Stomach (tissue), 9 donors: ENCODE measurements around the gene DOCK4. TPM values are rescaled to one million over a fixed set of nuclear protein-coding genes. Genes with fewer than 3 reads are reported as not detected.
A peak's percentile ranks its signal among the peaks of the same experiment; 100 is the strongest.

Source experiments
- DNase-seq, 2 donors: peaks; one replicate each; pipeline versions ENCODE4 v3.0.0 to v3.0.0-alpha.2; 2013 to 2019
- H3K27ac ChIP-seq, 5 donors: fragments of 200-600 bp in 4 of 5; sonication (generic) in 4 of 5; one replicate each; pipeline ENCODE4 v1.5.1; 2013 to 2019; ENCODE audit warnings: mild to moderate bottlenecking in 1 of 5, moderate library complexity in 1 of 5
- H3K27me3 ChIP-seq, 3 donors: fragments of 200-600 bp; sonication (generic); one replicate each; pipeline ENCODE4 v1.5.1; 2017 to 2019; ENCODE audit warnings: mixed run types in 1 of 3
- H3K36me3 ChIP-seq, 4 donors: fragments of 200-600 bp; sonication (generic); 1 replicate in 3 of 4; 2 replicates in 1 of 4; pipeline ENCODE4 v1.5.1; 2016 to 2019
- H3K4me1 ChIP-seq, 4 donors: fragments of 200-600 bp; sonication (generic); one replicate each; pipeline ENCODE4 v1.5.1; 2016 to 2019
- H3K4me3 ChIP-seq, 4 donors: fragments of 200-600 bp; sonication (generic) in 3 of 4; one replicate each; pipeline ENCODE4 v1.5.1; 2016 to 2019; ENCODE audit warnings: mild to moderate bottlenecking in 1 of 4
- H3K9me3 ChIP-seq, 4 donors: fragments of 200-600 bp; sonication (generic); one replicate each; pipeline ENCODE4 v1.5.1; 2016 to 2019
- EP300 ChIP-seq: sonication (generic); formaldehyde crosslinking; IDR thresholded peaks from one replicate; pipeline ENCODE4 v1.6.1; 2017; ENCODE audit warnings: antibody characterized with exemption
- POLR2A ChIP-seq, 4 donors: fragments of 450-650 bp; IDR thresholded peaks; one replicate each; pipeline ENCODE4 v1.6.1; 2016; ENCODE audit warnings: antibody characterized with exemption in 4 of 4, control low read depth in 2 of 4, mild to moderate bottlenecking in 1 of 4, moderate library complexity in 1 of 4
- POLR2AphosphoS5 ChIP-seq, 3 donors: sonication (generic); formaldehyde crosslinking; IDR thresholded peaks; one replicate each; pipeline ENCODE4 v1.6.1; 2016; ENCODE audit warnings: antibody characterized with exemption in 3 of 3
- WGBS, 5 donors: extraction: QIAGEN DNeasy Blood & Tissue Kit in 3 of 5; methylation state at CpG; one replicate each; pipeline versions ENCODE4 v1.1.5 to v1.1.7; 2013 to 2018; 5-methylcytosine and 5-hydroxymethylcytosine counted together
- intact Hi-C: fragments of 100-400 bp; cut with DNase I; formaldehyde crosslinking; loops from one replicate; pipeline ENCODE4 v1.15.1; 2023; ENCODE audit warnings: low total_unique reads
- polyA plus RNA-seq, 3 donors: library from polyadenylated mRNA; stranded (reverse); fragments of 200-250 nt; gene quantifications; one replicate each; pipeline ENCODE4 v1.2.3, GENCODE V29; 2013
- total RNA-seq, 5 donors: library from RNA; depleted of rRNA; stranded (reverse); fragments of >200 nt; gene quantifications; one replicate each; pipeline versions ENCODE4 v1.1.0 to v1.2.3, GENCODE V29; 2014 to 2016
- TF ChIP-seq, protein P1 (sequence below), 7 experiments: fragments of 450-650 bp in 4 of 7; fragments of 200-600 bp in 3 of 7; sonication (generic) in 3 of 7; IDR thresholded peaks; one replicate each; pipeline ENCODE4 v1.5.1; 2016 to 2019; ENCODE audit warnings: antibody characterized with exemption in 7 of 7, control low read depth in 2 of 7, mild to moderate bottlenecking in 1 of 7
- donor health status: healthy with polysubstance abuse.
- donor health status: Bipolar disorder and iron deficiency.
- donor health status: healthy.

DOCK4 gene
- total and polyA plus RNA-seq, 8 donors: 1.1 to 54.9 (median 16.4) TPM

DNA sequence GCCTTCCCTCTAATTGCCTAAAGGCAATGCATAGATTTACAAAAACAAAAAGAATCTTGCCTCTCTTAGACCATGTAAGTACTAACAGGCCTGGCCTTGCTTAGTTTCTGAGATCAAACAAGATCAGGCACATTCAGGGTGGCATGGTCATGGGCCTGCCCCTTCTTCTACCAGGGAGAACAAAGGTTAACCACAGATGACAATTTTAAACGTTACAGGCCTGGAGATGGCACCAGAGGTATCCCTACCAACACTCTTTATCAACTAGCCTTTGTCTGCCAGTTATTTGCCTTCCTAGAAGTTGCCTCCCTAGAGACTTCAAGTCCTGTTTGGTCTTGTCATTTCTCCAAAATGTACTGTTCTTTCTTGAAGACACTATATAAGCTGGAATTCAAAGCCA is 252.6 kb downstream of the DOCK4 start:
- peaks cover 0 to 4% (median 0%) of the 10 kb centered on the region in 4 donors for H3K4me1 ChIP-seq
- intact Hi-C loops: no loop called here
- H3K27ac ChIP-seq: no peak overlapping the region
- peak in 1 of 2 donors; percentile 21 for DNase-seq
- TF ChIP-seq POLR2AphosphoS5 (IDR thresholded peaks at IDR 0.05) (no peak), POLR2A (IDR thresholded peaks at IDR 0.05) (no peak), EP300 (no peak)
- TF ChIP-seq, protein P1, sequence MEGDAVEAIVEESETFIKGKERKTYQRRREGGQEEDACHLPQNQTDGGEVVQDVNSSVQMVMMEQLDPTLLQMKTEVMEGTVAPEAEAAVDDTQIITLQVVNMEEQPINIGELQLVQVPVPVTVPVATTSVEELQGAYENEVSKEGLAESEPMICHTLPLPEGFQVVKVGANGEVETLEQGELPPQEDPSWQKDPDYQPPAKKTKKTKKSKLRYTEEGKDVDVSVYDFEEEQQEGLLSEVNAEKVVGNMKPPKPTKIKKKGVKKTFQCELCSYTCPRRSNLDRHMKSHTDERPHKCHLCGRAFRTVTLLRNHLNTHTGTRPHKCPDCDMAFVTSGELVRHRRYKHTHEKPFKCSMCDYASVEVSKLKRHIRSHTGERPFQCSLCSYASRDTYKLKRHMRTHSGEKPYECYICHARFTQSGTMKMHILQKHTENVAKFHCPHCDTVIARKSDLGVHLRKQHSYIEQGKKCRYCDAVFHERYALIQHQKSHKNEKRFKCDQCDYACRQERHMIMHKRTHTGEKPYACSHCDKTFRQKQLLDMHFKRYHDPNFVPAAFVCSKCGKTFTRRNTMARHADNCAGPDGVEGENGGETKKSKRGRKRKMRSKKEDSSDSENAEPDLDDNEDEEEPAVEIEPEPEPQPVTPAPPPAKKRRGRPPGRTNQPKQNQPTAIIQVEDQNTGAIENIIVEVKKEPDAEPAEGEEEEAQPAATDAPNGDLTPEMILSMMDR (IDR thresholded peaks at IDR 0.05): no peak
- no peak overlapping the region for H3K4me3 ChIP-seq
- H3K27me3 ChIP-seq: no peaks in the 10 kb centered on the region
- WGBS, 5 donors: 3 to 14% (median 7%) methylated on average over 1 of the region's 1 CpG
- no peaks in the 10 kb centered on the region for H3K36me3 ChIP-seq
- H3K9me3 ChIP-seq: no peaks in the 10 kb centered on the region

DNA sequence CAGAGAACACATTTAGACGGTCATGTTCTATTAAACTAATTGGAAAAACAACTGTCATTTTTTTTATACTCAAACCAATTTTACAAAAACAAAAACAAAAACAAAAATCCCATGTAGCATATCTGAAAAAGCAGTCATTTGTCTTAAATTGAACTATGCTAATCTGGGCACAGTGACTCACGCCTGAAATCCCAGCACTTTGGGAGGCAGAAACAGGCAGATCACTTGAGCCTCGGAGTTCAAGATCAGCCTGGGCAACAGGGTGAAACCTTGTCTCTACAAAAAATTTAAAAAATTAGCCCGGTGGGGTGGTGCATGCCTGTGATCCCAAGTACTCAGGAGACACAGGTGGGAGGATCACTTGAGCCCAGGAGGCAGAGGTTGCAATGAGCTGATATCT is 253.4 kb downstream of the DOCK4 start:
- DNase-seq: no peak
- Histone ChIP-seq H3K9me3 (no peaks in the 10 kb centered on the region), H3K36me3 (no peaks in the 10 kb centered on the region), H3K27ac (no peak overlapping the region), H3K4me1 (peaks cover 0 to 4% (median 0%) of the 10 kb centered on the region in 4 donors), H3K27me3 (no peaks in the 10 kb centered on the region), H3K4me3 (no peak overlapping the region)
- TF ChIP-seq POLR2AphosphoS5 (IDR thresholded peaks at IDR 0.05) (no peak), EP300 (no peak), POLR2A (IDR thresholded peaks at IDR 0.05) (no peak)
- TF ChIP-seq, protein P1 (IDR thresholded peaks at IDR 0.05): no peak
- WGBS, 5 donors: 80 to 90% (median 86%) methylated on average over 4 of the region's 4 CpGs
- intact Hi-C loops: no loop called here

DNA sequence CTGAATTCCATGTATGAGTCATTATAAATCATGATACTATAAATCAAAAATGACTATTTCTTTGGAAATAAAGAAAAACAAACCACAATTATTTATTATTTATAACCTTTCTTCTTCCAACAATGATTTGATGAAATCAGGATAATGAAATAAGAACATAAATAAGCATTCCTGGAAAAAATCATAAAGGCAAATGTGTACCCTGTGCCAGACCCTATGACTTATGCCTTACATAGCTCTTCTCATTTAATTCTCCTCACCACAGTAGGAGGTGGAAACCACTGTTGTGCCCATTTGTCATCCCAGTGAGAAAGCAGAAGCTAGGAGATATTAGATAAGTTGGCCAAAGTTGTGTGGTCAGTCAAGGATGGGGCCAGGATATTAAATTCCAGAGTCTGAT is 255.1 kb downstream of the DOCK4 start:
- H3K27me3 ChIP-seq: no peaks in the 10 kb centered on the region
- peaks cover 0 to 4% (median 0%) of the 10 kb centered on the region in 4 donors for H3K4me1 ChIP-seq
- TF ChIP-seq EP300 (no peak), POLR2A (IDR thresholded peaks at IDR 0.05) (no peak), POLR2AphosphoS5 (IDR thresholded peaks at IDR 0.05) (no peak)
- TF ChIP-seq, protein P1 (IDR thresholded peaks at IDR 0.05): no peak
- H3K9me3 ChIP-seq: no peaks in the 10 kb centered on the region
- DNase-seq: no peak
- no peak overlapping the region for H3K27ac ChIP-seq
- intact Hi-C loops: no loop called here
- no peaks in the 10 kb centered on the region for H3K36me3 ChIP-seq
- no peak overlapping the region for H3K4me3 ChIP-seq

DNA sequence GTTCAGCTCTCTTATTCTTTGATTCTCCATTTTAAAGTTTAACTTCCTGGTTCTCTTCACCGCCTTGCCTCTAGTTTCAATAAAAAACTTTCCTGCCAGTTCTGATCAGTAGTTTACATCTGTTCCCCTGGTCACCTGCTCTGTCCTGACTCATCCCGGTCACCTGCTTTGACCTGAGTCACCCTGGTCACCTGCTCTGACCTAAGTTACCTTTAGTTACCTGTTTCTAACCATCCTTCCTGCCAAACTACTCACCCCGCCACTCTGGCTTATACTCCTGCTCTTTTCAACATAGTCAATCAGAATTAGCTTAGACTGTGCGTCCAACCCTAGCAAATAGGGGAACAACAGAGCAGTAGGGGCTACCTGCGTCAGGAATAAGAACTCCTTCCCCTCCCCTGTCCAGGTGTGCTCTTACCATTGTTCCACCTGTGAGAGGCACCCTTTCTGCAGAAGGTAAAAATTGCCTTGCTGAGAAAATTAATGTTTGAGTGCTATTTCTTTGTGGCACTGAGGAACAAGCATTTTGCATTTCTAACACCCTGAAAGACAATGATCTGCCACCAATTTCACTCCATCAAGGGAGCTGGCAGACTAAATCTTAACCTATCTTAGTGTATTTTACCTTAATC is 263.6 kb downstream of the DOCK4 start:
- intact Hi-C loops: no loop called here
- H3K4me1 ChIP-seq: no peaks in the 10 kb centered on the region
- peaks cover 0 to 51% (median 29%) of the 10 kb centered on the region in 4 donors for H3K36me3 ChIP-seq
- TF ChIP-seq POLR2A (IDR thresholded peaks at IDR 0.05) (no peak), EP300 (no peak)
- peaks cover 0 to 29% (median 21%) of the 10 kb centered on the region in 4 donors for H3K9me3 ChIP-seq
- WGBS, 5 donors: 90 to 96% (median 93%) methylated on average over 5 of the region's 5 CpGs
- H3K27ac ChIP-seq: no peak overlapping the region
- no peaks in the 10 kb centered on the region for H3K27me3 ChIP-seq
- no peak overlapping the region for H3K4me3 ChIP-seq
- DNase-seq: no peak

DNA sequence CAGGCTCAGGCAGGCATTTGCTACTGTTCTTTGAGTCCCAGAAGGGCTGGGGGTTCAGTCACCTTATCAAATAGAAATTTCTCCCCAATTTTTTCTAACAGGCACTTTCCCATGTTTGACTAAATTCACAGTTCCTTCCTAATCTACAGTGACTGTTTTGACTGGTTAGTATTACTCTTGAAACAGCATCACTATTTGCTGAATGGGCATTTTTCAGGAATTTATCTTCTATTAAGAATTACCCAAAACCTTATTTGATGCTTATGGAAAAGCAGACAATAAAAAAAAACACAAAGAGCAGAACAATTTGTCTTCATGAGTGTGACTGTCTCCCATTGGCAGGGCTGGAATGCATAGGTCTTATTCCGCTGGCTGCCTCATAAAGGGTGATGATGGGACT is 269.0 kb downstream of the DOCK4 start:
- Histone ChIP-seq H3K9me3 (peaks cover 0 to 6% (median 3%) of the 10 kb centered on the region in 4 donors), H3K27ac (no peak overlapping the region), H3K4me1 (no peaks in the 10 kb centered on the region), H3K4me3 (no peak overlapping the region), H3K36me3 (peaks cover 0 to 50% (median 16%) of the 10 kb centered on the region in 4 donors), H3K27me3 (no peaks in the 10 kb centered on the region)
- intact Hi-C loops: no loop called here
- WGBS, 5 donors: 96 to 100% (median 97%) methylated on average over 1 of the region's 1 CpG
- no peak for DNase-seq
- TF ChIP-seq, protein P1 (IDR thresholded peaks at IDR 0.05): no peak
- TF ChIP-seq POLR2AphosphoS5 (IDR thresholded peaks at IDR 0.05) (no peak), POLR2A (IDR thresholded peaks at IDR 0.05) (no peak), EP300 (no peak)
